ENCODE measurements around the gene DDTL. TPM values are rescaled to one million over a fixed set of nuclear protein-coding genes. Genes with fewer than 3 reads are reported as not detected.
"Not testable (repeated sequence)": the region's sequence is repeated elsewhere in the genome, so short reads cannot be mapped to it uniquely, and the experiment has no call there.

DDTL gene
- total RNA-seq, 1 donor from 2014 or later: 3.5 TPM

GRCh38 chr22:23966094-23966493 lies 594 bp upstream of the DDTL start:
- intact Hi-C loops (cut with DNase I); DNase-seq (ENCODE audit: low spot score): not testable (repeated sequence)

GRCh38 chr22:23969071-23969470 lies 2.4 kb downstream of the DDTL start:
- intact Hi-C loops (cut with DNase I): no loop called here
- peak; percentile 27 for DNase-seq (ENCODE audit: low spot score)

GRCh38 chr22:23970201-23970641 lies 3.5 kb downstream of the DDTL start:
- intact Hi-C loops (cut with DNase I): no loop called here
- no peak for DNase-seq (ENCODE audit: low spot score)

DNA sequence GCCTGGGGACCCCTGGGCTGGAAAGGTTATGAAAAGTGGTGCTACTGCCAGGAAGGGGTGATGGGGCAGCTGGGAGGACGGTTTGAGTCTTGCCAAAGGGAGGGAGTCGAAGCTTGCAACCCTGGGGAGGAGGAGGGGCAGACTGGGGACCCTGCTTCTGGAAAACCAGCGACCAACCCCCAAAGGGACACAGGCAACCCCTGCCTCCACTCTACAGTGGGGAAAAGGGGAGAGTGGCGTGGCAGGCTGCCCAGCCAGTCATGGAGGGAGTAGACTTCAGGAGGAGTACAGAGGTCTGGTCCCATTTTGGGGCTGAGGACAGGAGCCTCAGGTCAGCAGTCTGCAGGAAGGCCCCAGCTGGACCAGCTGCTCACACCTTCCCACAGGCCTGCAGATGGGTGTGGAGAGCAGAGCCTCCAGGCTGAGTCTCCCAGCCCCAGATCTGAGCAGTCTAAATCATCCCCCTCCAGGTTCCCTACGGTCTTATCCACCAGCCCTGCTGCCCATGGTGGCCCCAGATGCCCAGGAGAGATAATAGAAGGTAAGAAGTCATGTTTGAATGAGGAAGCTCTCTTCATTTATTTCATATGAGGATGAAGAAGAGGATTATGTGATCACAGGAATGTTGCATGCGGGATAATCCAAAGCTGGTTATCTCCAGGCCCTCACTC lies 4.3 kb downstream of the DDTL start:
- intact Hi-C loops (cut with DNase I): no loop called here
- peak; percentile 62 for DNase-seq (ENCODE audit: low spot score)

DNA sequence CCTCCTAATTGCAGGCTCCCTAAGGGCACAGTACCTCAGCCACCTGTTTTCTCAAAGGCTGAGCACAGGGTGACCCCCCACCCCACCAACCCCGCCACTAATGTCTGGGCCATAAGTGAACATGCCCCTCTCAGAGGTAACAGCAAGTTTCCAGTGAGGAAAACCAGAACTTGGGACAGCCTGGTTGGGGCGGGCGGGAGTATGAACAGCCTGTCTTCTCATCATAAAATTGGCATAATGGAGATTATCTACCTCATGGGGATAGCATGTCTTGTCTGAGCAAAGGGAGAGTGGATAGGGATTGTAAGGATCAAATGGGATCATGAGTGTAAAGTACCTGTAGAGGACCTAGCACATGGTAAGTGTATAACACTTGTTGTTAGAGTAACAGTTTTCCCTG lies 5.2 kb downstream of the DDTL start:
- intact Hi-C loops (cut with DNase I); DNase-seq (ENCODE audit: low spot score): not testable (repeated sequence)

DNA sequence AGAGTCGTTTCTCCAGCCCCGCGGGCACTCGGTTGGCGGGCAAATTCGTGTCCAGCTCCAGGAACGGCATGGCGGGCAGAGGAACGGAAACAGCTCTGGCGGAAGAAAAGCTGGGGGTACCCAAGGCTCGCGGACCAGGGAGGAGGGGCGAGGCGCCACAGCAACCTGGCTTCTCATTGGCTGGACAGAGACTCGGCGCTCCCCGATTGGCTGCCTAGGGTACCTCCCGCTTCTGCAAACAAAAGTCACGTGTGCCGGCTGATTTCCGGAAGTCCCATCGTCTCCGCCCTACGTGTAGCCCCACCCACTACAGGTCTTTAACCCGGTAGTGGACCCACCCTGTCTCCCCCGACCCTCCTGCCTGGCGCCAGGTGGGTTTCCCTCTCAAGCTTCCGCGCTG lies 7.7 kb downstream of the DDTL start, which contains the start of gene DDT:
DDT (minus strand) TSS at position 97 of the 400 bp plus-strand sequence; CDS start at position 70, 27 bp downstream.
- DNase-seq (ENCODE audit: low spot score); intact Hi-C loops (cut with DNase I): not testable (repeated sequence)

DNA sequence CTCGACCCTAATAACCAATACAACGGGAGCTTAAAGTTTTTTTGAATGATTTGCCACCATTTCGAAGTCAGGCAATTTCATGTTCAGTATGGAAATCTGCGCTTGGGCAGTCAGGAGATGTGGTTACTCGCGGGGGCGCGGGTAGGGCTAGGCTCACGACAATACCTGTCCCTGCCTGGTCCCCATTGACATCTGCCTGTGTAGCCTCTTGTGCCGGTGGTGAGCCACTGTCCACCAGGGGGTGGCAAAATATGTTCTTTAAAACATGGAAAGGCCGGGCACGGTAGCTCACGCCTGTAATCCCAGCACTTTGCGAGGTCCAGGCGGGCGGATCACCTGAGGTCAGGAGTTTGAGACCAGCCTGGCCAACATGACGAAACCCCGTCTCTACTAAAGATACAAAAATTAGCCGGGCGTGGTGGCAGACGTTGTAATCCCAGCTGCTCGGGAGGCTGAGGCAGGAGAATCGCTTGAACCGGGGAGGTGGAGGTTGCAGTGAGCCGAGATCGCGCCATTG lies 8.2 kb downstream of the DDTL start:
- intact Hi-C loops (cut with DNase I): not testable (repeated sequence)

DNA sequence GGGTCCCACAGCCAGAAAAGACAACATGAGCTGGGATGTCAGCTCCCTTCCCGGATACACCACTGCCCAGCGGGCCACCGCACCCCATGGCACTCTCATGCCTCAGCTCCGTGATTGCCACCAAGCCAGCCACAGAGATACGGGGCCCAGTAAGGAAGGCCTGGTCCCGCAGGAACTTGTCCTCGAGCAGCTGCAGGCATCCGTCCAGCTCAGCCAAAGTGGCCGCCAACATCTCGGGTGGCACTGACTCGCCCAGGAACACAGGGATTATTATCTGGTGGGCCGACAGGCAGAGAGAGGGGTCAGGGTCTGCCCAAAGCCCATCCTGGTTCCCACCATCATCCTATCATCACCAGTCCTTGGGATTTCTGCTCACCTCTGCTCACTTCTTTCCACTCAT lies 10.6 kb downstream of the DDTL start:
- DNase-seq (ENCODE audit: low spot score): peak; percentile 67
- intact Hi-C loops (cut with DNase I): not testable (repeated sequence)

More for the DNA sequence above, 8.2 kb downstream of the DDTL start:
- peak; percentile 69 for DNase-seq (ENCODE audit: low spot score)

GRCh38 chr22:23979557-23980240 lies 13.0 kb downstream of the DDTL start, which contains the start of gene GSTT2:
Gene GSTT2 (plus strand): TSS chr22:23980134.
- intact Hi-C loops (cut with DNase I); DNase-seq (ENCODE audit: low spot score): not testable (repeated sequence)

- intact Hi-C loops (cut with DNase I); DNase-seq (ENCODE audit: low spot score): not testable (repeated sequence)
Observed at GRCh38 chr22:23980567-23980966, 13.9 kb downstream of the DDTL start.

GRCh38 chr22:23984430-23984829 lies 17.7 kb downstream of the DDTL start:
- intact Hi-C loops (cut with DNase I): no loop called here
- peak; percentile 75 for DNase-seq (ENCODE audit: low spot score)

GRCh38 chr22:23986089-23986488 lies 19.4 kb downstream of the DDTL start:
- DNase-seq (ENCODE audit: low spot score): peak; percentile 46
- intact Hi-C loops (cut with DNase I): not testable (repeated sequence)

GRCh38 chr22:23986538-23987178 lies 20.0 kb downstream of the DDTL start:
- intact Hi-C loops (cut with DNase I): not testable (repeated sequence)
- DNase-seq (ENCODE audit: low spot score): peak; percentile 5

GRCh38 chr22:23989583-23990244 lies 23.0 kb downstream of the DDTL start:
- DNase-seq (ENCODE audit: low spot score); intact Hi-C loops (cut with DNase I): not testable (repeated sequence)

DNA sequence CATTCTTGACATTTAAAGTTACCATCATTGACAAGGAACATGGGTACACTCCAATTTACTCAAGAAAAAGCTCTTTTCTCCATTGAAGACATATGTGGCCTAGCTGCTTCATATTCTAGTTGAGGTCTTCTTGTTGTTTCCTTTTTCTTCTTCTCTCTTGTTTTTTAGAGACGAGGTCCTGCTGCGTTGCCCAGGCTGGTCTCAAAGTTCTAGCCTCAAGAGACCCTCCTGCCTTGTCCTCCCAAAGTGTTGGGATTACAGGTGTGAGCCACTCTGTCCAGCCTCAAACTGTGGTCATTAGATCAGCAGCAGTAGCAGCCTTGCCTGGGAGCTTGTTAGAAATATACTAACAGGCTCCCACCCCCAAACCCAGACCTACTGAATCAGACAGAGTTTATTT lies 26.4 kb downstream of the DDTL start:
- DNase-seq (ENCODE audit: low spot score); intact Hi-C loops (cut with DNase I): not testable (repeated sequence)

- DNase-seq (ENCODE audit: low spot score); intact Hi-C loops (cut with DNase I): not testable (repeated sequence)
Observed at GRCh38 chr22:23993581-23994177, 27.0 kb downstream of the DDTL start.

DNA sequence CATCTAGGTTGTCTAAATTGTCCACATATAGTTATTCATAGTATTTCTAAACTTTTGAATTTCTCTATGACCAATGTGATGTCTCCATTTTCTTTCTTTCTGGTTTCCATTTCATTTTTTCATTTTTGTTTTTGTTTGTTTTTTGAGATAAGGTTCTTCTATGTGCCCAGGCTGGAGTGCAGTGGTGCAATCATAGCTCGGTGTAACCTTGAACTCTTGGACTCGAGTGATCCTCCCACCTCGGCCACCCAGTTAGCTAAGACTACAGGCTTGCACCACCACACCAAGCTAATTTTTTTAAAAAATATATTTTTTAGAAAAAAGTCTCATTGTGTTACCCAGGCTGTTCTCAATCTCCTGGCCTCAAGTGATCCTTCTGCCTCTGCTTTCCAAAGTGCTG lies 30.4 kb downstream of the DDTL start:
- intact Hi-C loops (cut with DNase I): no loop called here
- no peak for DNase-seq (ENCODE audit: low spot score)

- not testable (repeated sequence) for DNase-seq (ENCODE audit: low spot score)
Observed at GRCh38 chr22:23999779-24000178, 33.1 kb downstream of the DDTL start.

GRCh38 chr22:24001314-24001713 lies 34.6 kb downstream of the DDTL start:
- intact Hi-C loops (cut with DNase I): loop anchor here (10.0 kb wide), 1 partner anchor 263 kb away; no protein-coding TSS in a partner anchor
- no peak for DNase-seq (ENCODE audit: low spot score)

More at GRCh38 chr22:23999779-24000178, 33.1 kb downstream of the DDTL start:
- intact Hi-C loops (cut with DNase I): loop anchor here (10.0 kb wide), 1 partner anchor 265 kb away; no protein-coding TSS in a partner anchor

All from cardiac septum (tissue), 1 donor.